Stimulated activated CD8-positive, alpha-beta memory T cell treated with anti-CD3 and anti-CD28 coated beads, Interleukin-12 subunit alpha, Interleukin-12 subunit beta, amount 100 ng/mL, for 24 hours (primary cell): ENCODE results near the gene KSR2.

Source experiments
- DNase-seq: peaks from one replicate; pipeline ENCODE4 v3.0.0-alpha.2; 2020; ENCODE audit errors: extremely low read depth

KSR2 gene

DNA sequence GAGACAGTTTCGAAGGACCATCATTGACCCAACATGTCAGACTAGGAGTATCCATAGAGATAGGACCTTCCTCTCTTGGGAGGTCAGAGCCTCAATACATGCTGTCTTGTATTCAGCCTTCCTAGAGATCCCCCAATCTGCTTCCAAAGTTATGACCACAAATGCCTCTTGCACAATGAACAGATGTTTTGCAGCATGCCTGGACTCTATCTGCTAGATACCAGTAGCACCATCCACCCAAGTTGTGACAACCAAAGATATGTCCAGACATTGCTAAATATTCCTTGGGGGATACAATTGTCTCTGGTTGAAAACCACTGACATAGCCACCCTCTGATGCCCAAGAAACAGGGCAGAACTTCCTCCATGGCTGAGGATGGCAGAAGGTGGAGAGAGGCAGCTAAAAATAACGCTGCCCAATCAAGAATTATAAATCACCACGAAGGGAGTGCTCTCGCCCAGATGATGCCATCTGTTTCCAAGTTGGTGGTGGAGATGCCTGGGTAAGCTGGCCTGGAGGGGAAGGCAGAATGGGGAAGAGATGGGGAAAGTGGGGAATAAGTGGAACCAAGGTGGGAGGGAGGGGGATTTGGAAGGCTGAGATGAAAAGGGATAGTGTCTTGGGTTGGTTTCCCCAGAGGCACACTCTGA is 564.5 kb downstream of the KSR2 start:
- DNase-seq = no peak

GRCh38 chr12:117403586-117404139 is 565.1 kb downstream of the KSR2 start:
- no peak for DNase-seq
